OCI-LY1 (cell line): ENCODE data around the gene ANKS3.

ENCODE experiments used
- H2AFZ ChIP-seq: fragments of 200-600 bp; sonication (generic), shearing (Covaris generic); 2 replicates; pipeline ENCODE4 v1.6.0; 2014; ENCODE audit warnings: antibody characterized with exemption, mild to moderate bottlenecking, low read length
- H3F3A ChIP-seq: fragments of 200-600 bp; sonication (generic), shearing (Covaris generic); 2 replicates; pipeline ENCODE4 v1.6.0; 2014; ENCODE audit warnings: mild to moderate bottlenecking, antibody characterized with exemption, low read length, moderate library complexity; ENCODE audit not compliant: insufficient read depth
- H3K27ac ChIP-seq: fragments of 200-600 bp; sonication (generic); 2 replicates; pipeline ENCODE4 v1.5.1; 2014; ENCODE audit warnings: low read length, mixed run types, mild to moderate bottlenecking, low read depth; ENCODE audit not compliant: poor library complexity, severe bottlenecking
- H3K27me3 ChIP-seq: fragments of 200-600 bp; sonication (generic); 2 replicates; pipeline ENCODE4 v1.6.0; 2014; ENCODE audit warnings: antibody characterized with exemption, mild to moderate bottlenecking, low read length, moderate library complexity; ENCODE audit not compliant: insufficient read depth
- H3K36me3 ChIP-seq: fragments of 200-600 bp; sonication (generic); 2 replicates; pipeline ENCODE4 v1.6.1; 2014; ENCODE audit warnings: mild to moderate bottlenecking, antibody characterized with exemption, low read length, moderate library complexity, mixed read lengths; ENCODE audit not compliant: insufficient read depth
- H3K4me1 ChIP-seq: fragments of 200-600 bp; sonication (generic); 2 replicates; pipeline ENCODE4 v1.5.1; 2014; ENCODE audit warnings: mild to moderate bottlenecking, low read length, moderate library complexity; ENCODE audit not compliant: insufficient read depth, severe bottlenecking
- H3K4me2 ChIP-seq: fragments of 200-600 bp; sonication (generic), shearing (Covaris generic); 2 replicates; pipeline ENCODE4 v1.6.1; 2014; ENCODE audit warnings: low read length
- H3K4me3 ChIP-seq: fragments of 200-600 bp; sonication (generic); 2 replicates; pipeline ENCODE4 v1.5.1; 2014; ENCODE audit warnings: low read length, low read depth, mild to moderate bottlenecking, mixed read lengths; ENCODE audit not compliant: poor library complexity, severe bottlenecking
- H3K79me2 ChIP-seq: fragments of 200-600 bp; shearing (Covaris generic); 2 replicates; pipeline ENCODE4 v1.6.1; 2016; ENCODE audit warnings: mixed run types, low read length, mixed read lengths; ENCODE audit not compliant: insufficient read depth
- H3K9ac ChIP-seq: fragments of 200-600 bp; sonication (generic), shearing (Covaris generic); 2 replicates; pipeline ENCODE4 v1.6.1; 2014; ENCODE audit warnings: mild to moderate bottlenecking, low read length, mixed read lengths
- H3K9me2 ChIP-seq: fragments of 200-600 bp; sonication (generic), shearing (Covaris generic); 2 replicates; pipeline ENCODE4 v1.6.1; 2014; ENCODE audit warnings: low read depth, mild to moderate bottlenecking, low read length, mixed read lengths
- H3K9me3 ChIP-seq: fragments of 200-600 bp; shearing (Covaris generic); 2 replicates; pipeline ENCODE4 v1.6.1; 2014; ENCODE audit warnings: low read length, mixed read lengths
- H4K20me1 ChIP-seq: fragments of 200-600 bp; sonication (generic), shearing (Covaris generic); 2 replicates; pipeline ENCODE4 v1.6.0; 2016; ENCODE audit warnings: mild to moderate bottlenecking, low read length; ENCODE audit not compliant: insufficient read depth
- EZH2 ChIP-seq: fragments of 200-600 bp; sonication (generic), shearing (Covaris generic); IDR thresholded peaks from 2 replicates; pipeline ENCODE4 v1.8.0; 2017; ENCODE audit warnings: borderline replicate concordance, mixed run types, mild to moderate bottlenecking, antibody characterized with exemption, low read length, moderate library complexity, mixed read lengths
- TF ChIP-seq, protein P1 (sequence below): fragments of 200-600 bp; sonication (generic), shearing (Covaris generic); IDR thresholded peaks from 2 replicates; pipeline ENCODE4 v1.5.1; 2017; ENCODE audit warnings: mild to moderate bottlenecking, antibody characterized with exemption, low read length, moderate library complexity, mixed read lengths

ANKS3 gene

GRCh38 chr16:4690946-4691665, 43.0 kb downstream of the ANKS3 start:
- TF ChIP-seq, protein P1, sequence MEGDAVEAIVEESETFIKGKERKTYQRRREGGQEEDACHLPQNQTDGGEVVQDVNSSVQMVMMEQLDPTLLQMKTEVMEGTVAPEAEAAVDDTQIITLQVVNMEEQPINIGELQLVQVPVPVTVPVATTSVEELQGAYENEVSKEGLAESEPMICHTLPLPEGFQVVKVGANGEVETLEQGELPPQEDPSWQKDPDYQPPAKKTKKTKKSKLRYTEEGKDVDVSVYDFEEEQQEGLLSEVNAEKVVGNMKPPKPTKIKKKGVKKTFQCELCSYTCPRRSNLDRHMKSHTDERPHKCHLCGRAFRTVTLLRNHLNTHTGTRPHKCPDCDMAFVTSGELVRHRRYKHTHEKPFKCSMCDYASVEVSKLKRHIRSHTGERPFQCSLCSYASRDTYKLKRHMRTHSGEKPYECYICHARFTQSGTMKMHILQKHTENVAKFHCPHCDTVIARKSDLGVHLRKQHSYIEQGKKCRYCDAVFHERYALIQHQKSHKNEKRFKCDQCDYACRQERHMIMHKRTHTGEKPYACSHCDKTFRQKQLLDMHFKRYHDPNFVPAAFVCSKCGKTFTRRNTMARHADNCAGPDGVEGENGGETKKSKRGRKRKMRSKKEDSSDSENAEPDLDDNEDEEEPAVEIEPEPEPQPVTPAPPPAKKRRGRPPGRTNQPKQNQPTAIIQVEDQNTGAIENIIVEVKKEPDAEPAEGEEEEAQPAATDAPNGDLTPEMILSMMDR = no peak
- TF ChIP-seq EZH2 = no peak
- Histone ChIP-seq H3K4me3 (no peak overlapping the region), H3K27me3 (no peaks in the 10 kb centered on the region), H3K79me2 (no peaks in the 10 kb centered on the region), H3K9me3 (no peaks in the 10 kb centered on the region), H3K4me1 (peaks cover 21% of the 10 kb centered on the region), H3K4me2 (no peak overlapping the region), H3K27ac (no peak overlapping the region), H3F3A (no peaks in the 10 kb centered on the region; the same call in 1 of the 2 replicates), H4K20me1 (no peaks in the 10 kb centered on the region), H3K9me2 (no peaks in the 10 kb centered on the region), H3K36me3 (peaks cover 18% of the 10 kb centered on the region; the same call in 1 of the 2 replicates), H2AFZ (no peak overlapping the region), H3K9ac (no peak overlapping the region)

DNA sequence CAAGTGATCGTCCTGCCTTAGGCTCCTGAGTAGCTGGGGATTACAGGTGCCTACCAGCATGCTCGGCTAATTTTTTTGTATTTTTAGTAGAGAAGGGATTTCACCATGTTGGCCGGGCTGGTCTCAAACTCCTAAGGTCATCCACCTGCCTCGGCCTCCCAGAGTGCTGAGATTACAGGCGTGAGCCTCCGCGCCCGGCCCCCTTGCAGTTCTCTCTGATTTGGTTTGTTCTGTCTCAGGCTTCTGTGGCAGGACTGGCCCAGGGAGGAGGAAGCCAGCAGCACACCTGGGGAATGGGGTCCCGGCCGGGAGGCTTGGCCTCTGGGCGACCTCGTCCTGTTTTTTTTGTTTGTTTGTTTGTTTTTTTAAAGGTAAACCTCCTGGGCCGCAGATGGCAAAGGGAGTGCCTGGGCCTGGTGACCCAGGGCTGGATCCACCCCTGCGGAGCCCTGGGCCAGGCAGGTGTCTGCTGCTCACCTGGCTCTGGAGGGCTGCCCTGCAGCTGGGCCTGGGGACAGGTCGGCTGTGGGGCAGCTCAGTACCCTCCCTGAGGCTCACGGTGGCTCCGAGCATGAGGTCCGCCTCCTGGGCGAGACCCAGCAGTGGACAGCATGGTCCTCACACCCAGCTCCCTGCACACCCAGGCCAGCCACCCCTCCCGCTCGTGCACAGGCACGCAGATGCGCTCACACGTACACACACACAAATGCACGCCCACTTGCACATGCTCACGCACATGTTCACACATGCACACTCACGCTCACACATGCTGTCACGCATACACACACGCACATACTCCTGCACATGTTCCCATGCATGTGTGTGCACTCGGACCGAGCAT, 44.0 kb downstream of the ANKS3 start:
- no peak for TF ChIP-seq EZH2
- TF ChIP-seq, protein P1 = no peak
- Histone ChIP-seq H3K4me3 (no peak overlapping the region), H3F3A (no peaks in the 10 kb centered on the region; the same call in 1 of the 2 replicates), H3K27me3 (no peaks in the 10 kb centered on the region), H3K4me1 (peaks cover 17% of the 10 kb centered on the region), H3K9me3 (no peaks in the 10 kb centered on the region), H3K9ac (no peak overlapping the region), H3K9me2 (no peaks in the 10 kb centered on the region), H3K79me2 (no peaks in the 10 kb centered on the region), H4K20me1 (no peaks in the 10 kb centered on the region), H3K4me2 (no peak overlapping the region), H2AFZ (no peak overlapping the region), H3K36me3 (peaks cover 8% of the 10 kb centered on the region; the same call in 1 of the 2 replicates), H3K27ac (no peak overlapping the region)

DNA sequence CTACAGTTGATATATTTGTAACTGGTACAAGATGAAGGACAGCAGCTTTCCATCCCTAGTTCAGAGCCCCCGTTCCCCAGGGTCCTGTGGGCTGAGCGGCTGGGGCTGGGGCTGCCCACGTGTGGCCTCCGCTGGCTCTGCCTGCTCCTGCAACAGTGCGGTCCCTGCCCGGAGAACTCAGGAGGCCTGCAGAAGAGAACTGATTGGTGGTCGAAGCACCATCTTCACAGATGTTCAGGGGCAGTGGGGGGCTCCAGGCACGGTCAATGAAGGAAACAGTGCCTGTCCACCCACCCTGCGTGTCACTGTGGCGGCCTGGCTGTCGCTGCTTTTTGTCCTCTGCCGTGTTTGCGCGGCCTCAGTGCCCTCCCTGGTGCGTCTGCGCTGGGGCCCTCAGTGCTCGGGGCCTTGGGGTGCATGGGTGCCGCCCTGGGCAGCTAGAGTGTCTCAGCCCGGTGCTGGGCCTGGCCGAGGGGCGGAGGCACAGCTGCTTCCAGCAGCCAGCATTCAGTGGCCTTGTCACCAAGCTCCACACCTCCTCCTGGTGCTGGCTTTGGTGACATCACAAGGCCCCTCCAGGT, 44.9 kb downstream of the ANKS3 start:
- TF ChIP-seq, protein P1 = no peak
- TF ChIP-seq EZH2 = no peak
- Histone ChIP-seq H3K4me3 (no peak overlapping the region), H3K36me3 (peaks cover 10% of the 10 kb centered on the region; the same call in 1 of the 2 replicates), H2AFZ (no peak overlapping the region), H3K9me2 (no peaks in the 10 kb centered on the region), H3K27me3 (no peaks in the 10 kb centered on the region), H3F3A (no peaks in the 10 kb centered on the region; the same call in 1 of the 2 replicates), H3K27ac (no peak overlapping the region), H3K79me2 (no peaks in the 10 kb centered on the region), H3K9ac (no peak overlapping the region), H3K9me3 (no peaks in the 10 kb centered on the region), H4K20me1 (no peaks in the 10 kb centered on the region), H3K4me1 (peaks cover 9% of the 10 kb centered on the region), H3K4me2 (no peak overlapping the region)
